ENCODE measurements around the gene GOPC. TPM values are rescaled to one million over a fixed set of nuclear protein-coding genes. Genes with fewer than 3 reads are reported as not detected.

The GOPC gene
- total RNA-seq, 2 experiments from 2014 or later, result 7.2 to 7.5 TPM

- peak; percentile 78 for DNase-seq
- H3K4me1 Mint-ChIP-seq (ENCODE audit: low read depth), result peaks cover under 1% of the 10 kb centered on the region
- no peak overlapping the region for H3K4me3 Mint-ChIP-seq
- H3K27ac Mint-ChIP-seq, result no peak overlapping the region
- CTCF ChIA-PET, result interaction anchor here (0.6 to 6.5 kb wide), 17 partner anchors 10 to 212 kb away, joined by 3 to 83 read pairs (median 4); partner anchors contain the start of gene ROS1
- intact Hi-C loops (cut with micrococcal nuclease), result loop anchor here (1.0 to 5.0 kb wide), 7 partner anchors 49 to 584 kb away; no protein-coding TSS in a partner anchor
- H3K36me3 Mint-ChIP-seq (ENCODE audit: low read depth), result no peaks in the 10 kb centered on the region
- peaks cover 2% of the 10 kb centered on the region for H3K27me3 Mint-ChIP-seq (ENCODE audit: low read depth)
- no peaks in the 10 kb centered on the region for H3K9me3 Mint-ChIP-seq
Observed at GRCh38 chr6:117555882-117556498, 46.3 kb downstream of the GOPC start.

GRCh38 chr6:117555262-117555849 lies 47.0 kb downstream of the GOPC start:
- H3K27ac Mint-ChIP-seq, result no peak overlapping the region
- H3K4me1 Mint-ChIP-seq (ENCODE audit: low read depth), result peaks cover 7% of the 10 kb centered on the region
- no peaks in the 10 kb centered on the region for H3K36me3 Mint-ChIP-seq (ENCODE audit: low read depth)
- CTCF ChIA-PET, result interaction anchor here (0.6 to 6.5 kb wide), 17 partner anchors 11 to 895 kb away, joined by 3 to 83 read pairs (median 3); no protein-coding TSS in a partner anchor
- no peaks in the 10 kb centered on the region for H3K9me3 Mint-ChIP-seq
- peaks cover 2% of the 10 kb centered on the region for H3K27me3 Mint-ChIP-seq (ENCODE audit: low read depth)
- intact Hi-C loops (cut with micrococcal nuclease), result loop anchor here (5.0 kb wide), 1 partner anchor 583 kb away; no protein-coding TSS in a partner anchor
- no peak overlapping the region for H3K4me3 Mint-ChIP-seq
- DNase-seq, result no peak

DNA sequence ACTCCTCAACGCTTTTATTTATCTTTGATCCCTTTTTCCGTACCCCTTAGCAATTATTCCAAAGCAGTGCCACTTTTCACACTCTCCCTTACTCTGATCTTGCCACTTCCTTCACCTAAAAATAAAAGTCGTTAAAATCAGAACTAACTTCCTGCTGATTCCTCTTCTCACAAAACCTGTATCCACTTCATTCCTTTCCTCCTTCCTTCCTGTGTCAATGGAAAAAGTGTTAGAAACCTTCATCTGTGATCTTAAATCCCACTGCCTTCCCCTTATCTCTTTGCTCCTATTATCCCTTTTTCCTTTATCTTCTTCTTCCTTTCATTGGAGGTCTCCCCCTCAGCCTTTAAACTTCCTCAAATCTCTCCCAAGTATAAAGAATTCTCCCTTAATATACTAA lies 49.2 kb downstream of the GOPC start:
- intact Hi-C loops (cut with micrococcal nuclease), result no loop called here
- CTCF ChIA-PET, result interaction anchor here (1.0 to 1.3 kb wide), 2 partner anchors 15 to 103 kb away, joined by 4 to 7 read pairs; no protein-coding TSS in a partner anchor
- no peaks in the 10 kb centered on the region for H3K9me3 Mint-ChIP-seq
- no peaks in the 10 kb centered on the region for H3K36me3 Mint-ChIP-seq (ENCODE audit: low read depth)
- H3K4me3 Mint-ChIP-seq, result no peak overlapping the region
- H3K27me3 Mint-ChIP-seq (ENCODE audit: low read depth), result peaks cover 2% of the 10 kb centered on the region
- H3K4me1 Mint-ChIP-seq (ENCODE audit: low read depth), result peaks cover 28% of the 10 kb centered on the region
- no peak for DNase-seq
- H3K27ac Mint-ChIP-seq, result no peak overlapping the region

GRCh38 chr6:117552618-117553017 lies 49.7 kb downstream of the GOPC start:
- Mint-ChIP-seq H3K27ac (no peak overlapping the region), H3K36me3 (ENCODE audit: low read depth) (no peaks in the 10 kb centered on the region), H3K27me3 (ENCODE audit: low read depth) (peaks cover 2% of the 10 kb centered on the region), H3K9me3 (no peaks in the 10 kb centered on the region), H3K4me3 (no peak overlapping the region), H3K4me1 (ENCODE audit: low read depth) (peaks cover 30% of the 10 kb centered on the region)
- intact Hi-C loops (cut with micrococcal nuclease), result no loop called here
- CTCF ChIA-PET, result interaction anchor here (0.7 to 1.3 kb wide), 4 partner anchors 15 to 103 kb away, joined by 3 to 7 read pairs (median 4); no protein-coding TSS in a partner anchor
- DNase-seq, result no peak

- H3K27me3 Mint-ChIP-seq (ENCODE audit: low read depth), result peaks cover 6% of the 10 kb centered on the region
- CTCF ChIA-PET, result interaction anchor here (1.0 to 3.5 kb wide), 3 partner anchors 69 to 101 kb away, joined by 3 to 16 read pairs (median 8); no protein-coding TSS in a partner anchor
- H3K9me3 Mint-ChIP-seq, result no peaks in the 10 kb centered on the region
- peaks cover 37% of the 10 kb centered on the region for H3K4me1 Mint-ChIP-seq (ENCODE audit: low read depth)
- intact Hi-C loops (cut with micrococcal nuclease), result no loop called here
- DNase-seq, result no peak
- no peak overlapping the region for H3K4me3 Mint-ChIP-seq
- peaks cover 2% of the 10 kb centered on the region for H3K36me3 Mint-ChIP-seq (ENCODE audit: low read depth)
- no peak overlapping the region for H3K27ac Mint-ChIP-seq
Observed at GRCh38 chr6:117550618-117551242, 51.6 kb downstream of the GOPC start.

DNA sequence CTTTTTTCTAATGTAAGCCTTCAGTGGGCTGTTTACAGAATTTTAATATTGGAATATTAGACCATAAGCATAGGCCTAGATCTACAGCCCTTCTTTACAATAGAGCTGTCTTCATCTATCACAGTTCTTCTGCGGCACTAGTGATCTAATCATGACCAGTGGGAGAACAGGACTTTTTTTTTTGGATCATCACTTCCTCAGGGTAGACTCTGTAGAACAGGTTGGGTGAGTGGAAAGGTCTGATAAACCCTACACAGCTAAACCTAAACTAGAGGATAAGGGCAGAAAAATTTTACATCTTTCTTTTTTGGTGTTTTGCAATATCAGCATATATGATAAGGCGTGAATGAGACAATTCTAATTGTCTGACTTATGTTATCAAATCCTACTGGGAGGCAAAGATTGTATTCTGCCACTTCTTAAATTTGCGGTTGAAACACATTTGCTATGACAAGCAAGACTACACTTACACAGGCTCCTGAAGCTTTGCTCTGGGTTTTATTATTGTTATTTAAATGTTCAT lies 52.2 kb downstream of the GOPC start:
- intact Hi-C loops (cut with micrococcal nuclease), result no loop called here
- H3K9me3 Mint-ChIP-seq, result no peaks in the 10 kb centered on the region
- no peak overlapping the region for H3K4me3 Mint-ChIP-seq
- H3K4me1 Mint-ChIP-seq (ENCODE audit: low read depth), result peaks cover 37% of the 10 kb centered on the region
- CTCF ChIA-PET, result interaction anchor here (1.1 to 3.5 kb wide), 2 partner anchors 54 to 100 kb away, joined by 4 to 16 read pairs; no protein-coding TSS in a partner anchor
- peaks cover 6% of the 10 kb centered on the region for H3K27me3 Mint-ChIP-seq (ENCODE audit: low read depth)
- no peak overlapping the region for H3K27ac Mint-ChIP-seq
- DNase-seq, result no peak
- H3K36me3 Mint-ChIP-seq (ENCODE audit: low read depth), result peaks cover 2% of the 10 kb centered on the region

GRCh38 chr6:117549611-117550010 lies 52.7 kb downstream of the GOPC start:
- Mint-ChIP-seq H3K4me3 (no peak overlapping the region), H3K27ac (no peak overlapping the region), H3K27me3 (ENCODE audit: low read depth) (peaks cover 6% of the 10 kb centered on the region), H3K36me3 (ENCODE audit: low read depth) (peaks cover 2% of the 10 kb centered on the region), H3K9me3 (no peaks in the 10 kb centered on the region), H3K4me1 (ENCODE audit: low read depth) (peaks cover 37% of the 10 kb centered on the region)
- DNase-seq, result peak; percentile 16
- CTCF ChIA-PET, result interaction anchor here (0.7 to 3.5 kb wide), 4 partner anchors 51 to 100 kb away, joined by 3 to 16 read pairs (median 4); no protein-coding TSS in a partner anchor
- intact Hi-C loops (cut with micrococcal nuclease), result loop anchor here (1.0 to 10.0 kb wide), 4 partner anchors 20 to 1295 kb away; partner anchors contain the start of genes GOPC, NUS1 and TSPYL4

GRCh38 chr6:117548797-117549301 lies 53.5 kb downstream of the GOPC start:
- peak overlapping the region; percentile 67 for H3K4me3 Mint-ChIP-seq
- H3K9me3 Mint-ChIP-seq, result no peaks in the 10 kb centered on the region
- H3K27me3 Mint-ChIP-seq (ENCODE audit: low read depth), result peaks cover 6% of the 10 kb centered on the region
- CTCF ChIA-PET, result interaction anchor here (0.5 to 3.5 kb wide), 9 partner anchors 9 to 571 kb away, joined by 3 to 16 read pairs (median 3); no protein-coding TSS in a partner anchor
- peaks cover 37% of the 10 kb centered on the region for H3K4me1 Mint-ChIP-seq (ENCODE audit: low read depth)
- H3K27ac Mint-ChIP-seq, result no peak overlapping the region
- intact Hi-C loops (cut with micrococcal nuclease), result loop anchor here (1.0 to 10.0 kb wide), 6 partner anchors 20 to 1294 kb away; partner anchors contain the start of genes DCBLD1, GOPC, NUS1 and TSPYL4
- peaks cover 2% of the 10 kb centered on the region for H3K36me3 Mint-ChIP-seq (ENCODE audit: low read depth)
- peak; percentile 38 for DNase-seq

DNA sequence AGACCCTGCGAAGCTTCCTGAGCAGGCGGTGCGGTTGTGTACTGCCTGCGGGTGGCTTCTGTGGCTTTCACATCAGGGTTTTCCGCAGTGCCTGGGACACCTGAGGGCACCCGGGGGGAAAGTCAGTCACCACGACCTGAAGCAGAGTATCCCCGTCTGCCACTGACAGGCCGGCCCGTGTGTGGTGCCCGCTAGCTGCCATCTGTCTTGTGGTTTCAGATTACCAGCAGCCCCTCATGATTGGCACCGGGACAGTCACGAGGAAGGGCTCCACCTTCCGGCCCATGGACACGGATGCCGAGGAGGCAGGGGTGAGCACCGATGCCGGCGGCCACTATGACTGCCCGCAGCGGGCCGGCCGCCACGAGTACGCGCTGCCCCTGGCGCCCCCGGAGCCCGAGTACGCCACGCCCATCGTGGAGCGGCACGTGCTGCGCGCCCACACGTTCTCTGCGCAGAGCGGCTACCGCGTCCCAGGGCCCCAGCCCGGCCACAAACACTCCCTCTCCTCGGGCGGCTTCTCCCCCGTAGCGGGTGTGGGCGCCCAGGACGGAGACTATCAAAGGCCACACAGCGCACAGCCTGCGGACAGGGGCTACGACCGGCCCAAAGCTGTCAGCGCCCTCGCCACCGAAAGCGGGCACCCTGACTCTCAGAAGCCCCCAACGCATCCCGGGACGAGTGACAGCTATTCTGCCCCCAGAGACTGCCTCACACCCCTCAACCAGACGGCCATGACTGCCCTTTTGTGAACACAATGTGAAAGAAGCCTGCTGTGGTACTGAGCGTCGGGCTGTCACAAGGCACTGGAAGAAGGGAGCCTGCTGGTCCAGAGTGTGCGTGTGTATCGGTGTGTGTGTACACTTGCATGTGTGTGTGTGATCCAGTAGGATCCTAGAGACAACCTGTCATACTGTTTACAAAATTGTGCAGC lies 54.4 kb downstream of the GOPC start:
- Mint-ChIP-seq H3K9me3 (no peaks in the 10 kb centered on the region), H3K27me3 (ENCODE audit: low read depth) (peaks cover 6% of the 10 kb centered on the region), H3K36me3 (ENCODE audit: low read depth) (peaks cover 2% of the 10 kb centered on the region), H3K27ac (no peak overlapping the region), H3K4me3 (peak overlapping the region; percentile 67), H3K4me1 (ENCODE audit: low read depth) (peaks cover 37% of the 10 kb centered on the region)
- DNase-seq, result peak; percentile 52
- intact Hi-C loops (cut with micrococcal nuclease), result loop anchor here (1.0 to 10.0 kb wide), 4 partner anchors 66 to 1293 kb away; partner anchors contain the start of genes DCBLD1, NUS1 and TSPYL4
- CTCF ChIA-PET, result interaction anchor here (0.7 to 1.9 kb wide), 6 partner anchors 9 to 75 kb away, joined by 3 to 6 read pairs (median 3); no protein-coding TSS in a partner anchor

DNA sequence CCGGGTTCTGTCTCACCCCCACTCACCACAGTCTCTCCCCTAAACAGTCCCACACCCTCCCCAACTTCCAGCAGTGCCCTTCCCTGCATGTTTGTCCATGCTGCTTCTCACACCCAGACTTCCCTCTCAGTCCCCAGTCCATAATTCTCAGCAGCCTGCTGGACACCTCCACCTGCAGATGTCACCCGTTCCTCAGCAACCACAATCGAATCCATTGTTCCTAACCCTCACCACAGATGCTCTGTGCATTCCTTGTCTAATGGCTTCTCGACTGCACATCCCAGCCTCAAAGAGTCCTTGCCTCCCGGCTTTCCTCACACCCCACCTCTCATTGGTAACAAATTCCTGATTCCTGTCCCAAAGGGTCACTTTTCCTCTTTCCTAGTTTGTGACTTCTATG lies 55.6 kb downstream of the GOPC start:
- peaks cover 2% of the 10 kb centered on the region for H3K36me3 Mint-ChIP-seq (ENCODE audit: low read depth)
- H3K27me3 Mint-ChIP-seq (ENCODE audit: low read depth), result peaks cover 6% of the 10 kb centered on the region
- intact Hi-C loops (cut with micrococcal nuclease), result loop anchor here (10.0 kb wide), 1 partner anchor 1292 kb away; the partner anchor contains the start of gene TSPYL4
- H3K9me3 Mint-ChIP-seq, result no peaks in the 10 kb centered on the region
- CTCF ChIA-PET, result interaction anchor here (1.4 to 1.9 kb wide), 2 partner anchors 16 to 58 kb away, joined by 4 to 6 read pairs; no protein-coding TSS in a partner anchor
- no peak overlapping the region for H3K4me3 Mint-ChIP-seq
- no peak for DNase-seq
- H3K27ac Mint-ChIP-seq, result no peak overlapping the region
- peaks cover 37% of the 10 kb centered on the region for H3K4me1 Mint-ChIP-seq (ENCODE audit: low read depth)

Measured in activated naive CD4-positive, alpha-beta T cell treated with anti-CD3 and anti-CD28 coated beads for 36 hours (primary cell).